Pulmonary artery endothelial cell (primary cell): Measurements from ENCODE around the gene POLR1C. TPM values are rescaled to one million over a fixed set of nuclear protein-coding genes. Genes with fewer than 3 reads are reported as not detected.

Experiments used
- DNase-seq: peaks from one replicate; pipeline ENCODE4 v3.0.0-alpha.2; 2011; ENCODE audit warnings: low read depth, low spot score
- total RNA-seq: library from RNA; depleted of rRNA; stranded (reverse); fragments of >200 nt; gene quantifications from 2 replicates; pipeline ENCODE4 v1.2.3, GENCODE V29; 2014

Gene POLR1C
- total RNA-seq, 1 donor from 2014 or later, result 47.5 TPM

- DNase-seq, result no peak
Measured at GRCh38 chr6:43570876-43571441, 54.1 kb downstream of the POLR1C start.

Other genes with a start within 250 kb of the POLR1C start
- gene SLC22A7, start 218.8 kb upstream of the POLR1C start, total RNA-seq, result not detected in 2 replicates
- not detected in 2 replicates for gene CRIP3, start 208.3 kb upstream of the POLR1C start, total RNA-seq
- 5.6 and 6.7 TPM in 2 replicates for gene ZNF318, start 147.4 kb upstream of the POLR1C start, total RNA-seq
- gene ABCC10, start 89.5 kb upstream of the POLR1C start, total RNA-seq, result 15.0 and 21.7 TPM in 2 replicates
- gene DLK2, start 61.5 kb upstream of the POLR1C start, total RNA-seq, result 0.13 and 0.25 TPM in 2 replicates
- 8.9 and 9.2 TPM in 2 replicates for gene TJAP1, start 39.5 kb upstream of the POLR1C start, total RNA-seq
- 0.14 and 0.20 TPM in 2 replicates for gene LRRC73, start 6.7 kb upstream of the POLR1C start, total RNA-seq
- gene YIPF3, start 163 bp upstream of the POLR1C start, total RNA-seq, result 86.2 and 90.1 TPM in 2 replicates
- gene XPO5, start 58.9 kb downstream of the POLR1C start, total RNA-seq, result 32.8 and 46.7 TPM in 2 replicates
- 26.4 and 31.2 TPM in 2 replicates for gene POLH, start 59.1 kb downstream of the POLR1C start, total RNA-seq
- 38.5 and 40.5 TPM in 2 replicates for gene GTPBP2, start 112.2 kb downstream of the POLR1C start, total RNA-seq
- 19.3 and 25.0 TPM in 2 replicates for gene MAD2L1BP, start 118.8 kb downstream of the POLR1C start, total RNA-seq
- 0.32 and 0.40 TPM in 2 replicates for gene RSPH9, start 127.9 kb downstream of the POLR1C start, total RNA-seq
- 44.4 and 55.3 TPM in 2 replicates for gene MRPS18A, start 170.7 kb downstream of the POLR1C start, total RNA-seq